HCT116 (cell line): ENCODE measurements around the gene TNFRSF21. TPM values are rescaled to one million over a fixed set of nuclear protein-coding genes. Genes with fewer than 3 reads are reported as not detected.

ENCODE experiments used
- ATAC-seq: fragments of 200-7000 bp; cut with Tn5 transposase; 2 replicates; pipeline ENCODE4 v1.9.1; 2020; ENCODE audit warnings: mild to moderate bottlenecking, moderate library complexity
- BruUV-seq: library from RNA; stranded (reverse); fragments of 400-500 nt; replicated peaks from 2 replicates; lab custom pipeline; 2021; lab: Mats Ljungman, UMichigan
- CTCF ChIA-PET: fragments of 300-600 bp; sonication (Branson Sonifier 250); formaldehyde crosslinking; loops from one replicate; lab custom pipeline; 2021; ENCODE audit warnings: antibody characterized with exemption; lab: Charles Lee
- POLR2A ChIA-PET: fragments of 300-600, 350-600 bp; sonication (Branson Sonifier 250); formaldehyde crosslinking; loops from one replicate; lab custom pipeline; 2021; ENCODE audit warnings: antibody characterized with exemption; lab: Charles Lee
- RAD21 ChIA-PET, 2 experiments: fragments of 300-600 bp; sonication (Branson Sonifier 250); formaldehyde crosslinking; loops; one replicate each; lab custom pipeline; 2023; ENCODE audit warnings: low total read pairs in 2 of 2; ENCODE audit not compliant: uncharacterized antibody in 2 of 2, unreplicated experiment in 2 of 2, low non-redundant PET in 1 of 2; lab: Charles Lee
- DNase-seq: peaks from one replicate; pipeline ENCODE4 v3.0.0-alpha.2; 2010; ENCODE audit warnings: low read depth, low spot score
- H2AFZ ChIP-seq: fragments of 200-600 bp; shearing (Covaris generic), sonication (generic); 2 replicates; pipeline ENCODE4 v1.6.1; 2017; ENCODE audit warnings: low read depth, mixed run types, mixed read lengths, antibody characterized with exemption, low read length; ENCODE audit not compliant: poor library complexity, severe bottlenecking
- H3K27ac ChIP-seq: 2 replicates; pipeline ENCODE4 v1.5.1; 2012; ENCODE audit warnings: low read depth, low read length
- H3K27me3 ChIP-seq: fragments of 200-600 bp; sonication (generic); 2 replicates; pipeline ENCODE4 v1.6.1; 2016; ENCODE audit warnings: mixed run types, low read length, mixed read lengths; ENCODE audit not compliant: insufficient read depth
- H3K36me3 ChIP-seq, 2 experiments: fragments of 200-500 bp in 1 of 2; fragments of 200-600 bp in 1 of 2; sonication (Bioruptor generic) in 1 of 2; sonication (generic) in 1 of 2; 2 replicates each; pipeline versions ENCODE4 v1.5.1 to v1.6.1; 2014 to 2016; ENCODE audit warnings: low read length in 2 of 2, inconsistent platforms in 1 of 2, mixed read lengths in 1 of 2, mixed run types in 1 of 2; ENCODE audit not compliant: insufficient read depth in 2 of 2, control insufficient read depth in 1 of 2
- H3K4me1 ChIP-seq, 2 experiments: fragments of 200-600 bp in 1 of 2; sonication (generic) in 1 of 2; 2 replicates each; pipeline versions ENCODE4 v1.5.1 to v1.6.1; 2012 to 2017; ENCODE audit warnings: low read length in 2 of 2, inconsistent platforms in 1 of 2, mild to moderate bottlenecking in 1 of 2, mixed read lengths in 1 of 2, mixed run types in 1 of 2, moderate library complexity in 1 of 2; ENCODE audit not compliant: insufficient read depth in 2 of 2, control insufficient read depth in 1 of 2
- H3K4me2 ChIP-seq: fragments of 200-600 bp; sonication (generic); 2 replicates; pipeline ENCODE4 v1.6.1; 2017; ENCODE audit warnings: mixed run types, low read length, mixed read lengths
- H3K4me3 ChIP-seq, 2 experiments: fragments of 200-600 bp in 1 of 2; sonication (generic) in 1 of 2; replicated peaks in 1 of 2; 2 replicates each; pipeline ENCODE4 v1.5.1; 2011 to 2016; ENCODE audit warnings: low read length in 2 of 2, control low read depth in 1 of 2, low read depth in 1 of 2, mild to moderate bottlenecking in 1 of 2, mixed read lengths in 1 of 2, mixed run types in 1 of 2
- H3K79me2 ChIP-seq: fragments of 200-600 bp; sonication (generic); 2 replicates; pipeline ENCODE4 v1.6.1; 2017; ENCODE audit warnings: mild to moderate bottlenecking, mixed run types, low read length, moderate library complexity, mixed read lengths; ENCODE audit not compliant: insufficient read depth
- H3K9ac ChIP-seq: fragments of 200-600 bp; sonication (generic); 2 replicates; pipeline ENCODE4 v1.6.1; 2016; ENCODE audit warnings: low read length, mixed read lengths
- H3K9me2 ChIP-seq: fragments of 200-600 bp; sonication (generic), shearing (Covaris generic); 2 replicates; pipeline ENCODE4 v1.6.1; 2017; ENCODE audit warnings: mixed run types, mild to moderate bottlenecking, moderate library complexity; ENCODE audit not compliant: insufficient read depth
- H3K9me3 ChIP-seq, 2 experiments: fragments of 200-500 bp in 1 of 2; fragments of 200-600 bp in 1 of 2; sonication (Bioruptor generic) in 1 of 2; sonication (generic) in 1 of 2; 2 replicates each; pipeline ENCODE4 v1.6.1; 2014 to 2017; ENCODE audit warnings: low read length in 2 of 2, mixed read lengths in 2 of 2, inconsistent platforms in 1 of 2, low read depth in 1 of 2, mild to moderate bottlenecking in 1 of 2, mixed run types in 1 of 2, moderate library complexity in 1 of 2; ENCODE audit not compliant: control insufficient read depth in 1 of 2, insufficient read depth in 1 of 2
- H4K20me1 ChIP-seq: fragments of 200-600 bp; sonication (generic), shearing (Covaris generic); 2 replicates; pipeline ENCODE4 v1.6.1; 2017; ENCODE audit warnings: mixed run types, mild to moderate bottlenecking, moderate library complexity; ENCODE audit not compliant: insufficient read depth
- CEBPB ChIP-seq: IDR thresholded peaks from 2 replicates; pipeline ENCODE4 v1.6.1; 2012; ENCODE audit warnings: low read depth
- EGR1 ChIP-seq: IDR thresholded peaks from 2 replicates; pipeline ENCODE4 v1.6.1; 2012; ENCODE audit warnings: low read depth
- EZH2 ChIP-seq: fragments of 200-600 bp; sonication (generic); IDR thresholded peaks from 2 replicates; pipeline ENCODE4 v1.6.1; 2017; ENCODE audit warnings: antibody characterized with exemption, mixed run types
- FOSL1 ChIP-seq: IDR thresholded peaks from 2 replicates; pipeline ENCODE4 v1.6.1; 2012; ENCODE audit warnings: low read depth
- JUND ChIP-seq: IDR thresholded peaks from 2 replicates; pipeline ENCODE4 v1.6.1; 2012
- RAD21 ChIP-seq: IDR thresholded peaks from 2 replicates; pipeline ENCODE4 v1.6.1; 2012; ENCODE audit warnings: low read depth, mild to moderate bottlenecking
- SIN3A ChIP-seq: IDR thresholded peaks from 2 replicates; pipeline ENCODE4 v1.6.1; 2012; ENCODE audit warnings: low read depth
- SP1 ChIP-seq: IDR thresholded peaks from 2 replicates; pipeline ENCODE4 v1.6.1; 2012; ENCODE audit warnings: low read depth
- SRF ChIP-seq: IDR thresholded peaks from 2 replicates; pipeline ENCODE4 v1.6.1; 2012; ENCODE audit warnings: low read depth
- TCF7L2 ChIP-seq: IDR thresholded peaks from 2 replicates; pipeline ENCODE4 v1.7.0; 2011; ENCODE audit warnings: borderline replicate concordance, inconsistent platforms; ENCODE audit not compliant: insufficient read depth, insufficient read length; ENCODE audit errors: extremely low read depth
- YY1 ChIP-seq: IDR thresholded peaks from 2 replicates; pipeline ENCODE4 v1.6.1; 2011; ENCODE audit warnings: low read length, low read depth, moderate library complexity, mild to moderate bottlenecking; ENCODE audit not compliant: insufficient replicate concordance; ENCODE audit errors: extremely low read depth
- ZFX ChIP-seq: fragments of 450-650 bp; IDR thresholded peaks from 2 replicates; pipeline ENCODE4 v1.6.1; 2017
- ZNF274 ChIP-seq: fragments of 200-500 bp; sonication (Bioruptor generic); IDR thresholded peaks from 2 replicates; pipeline ENCODE4 v1.6.1; 2014; ENCODE audit warnings: mild to moderate bottlenecking, low read depth, low read length, inconsistent platforms
- intact Hi-C: fragments of 100-400 bp; cut with micrococcal nuclease; formaldehyde crosslinking; loops from 2 replicates; pipeline ENCODE4 v1.10.0; 2022
- total RNA-seq: library from RNA; stranded (reverse); gene quantifications from one replicate; pipeline ENCODE4 v1.2.1, GENCODE V29; 2021; ENCODE audit not compliant: unreplicated experiment
- TF ChIP-seq, protein P1 (sequence below): IDR thresholded peaks from 2 replicates; pipeline ENCODE4 v1.6.1; 2011; ENCODE audit warnings: mild to moderate bottlenecking, low read length, moderate library complexity; ENCODE audit not compliant: insufficient replicate concordance; ENCODE audit errors: extremely low read depth
- TF ChIP-seq, protein P2 (sequence below), 3 experiments: fragments of 200-600 bp in 1 of 3; sonication (generic) in 1 of 3; IDR thresholded peaks in 2 of 3; conservative IDR thresholded peaks in 1 of 3; 2 replicates each; pipeline ENCODE4 v1.5.1; 2012 to 2017; ENCODE audit warnings: low read depth in 2 of 3, low read length in 2 of 3, antibody characterized with exemption in 1 of 3, borderline replicate concordance in 1 of 3, control low read depth in 1 of 3, mild to moderate bottlenecking in 1 of 3, mixed read lengths in 1 of 3, mixed run types in 1 of 3, moderate library complexity in 1 of 3; ENCODE audit not compliant: insufficient read depth in 1 of 3

TNFRSF21 gene
- total RNA-seq, 1 experiment from 2014 or later: 48.3 TPM

DNA sequence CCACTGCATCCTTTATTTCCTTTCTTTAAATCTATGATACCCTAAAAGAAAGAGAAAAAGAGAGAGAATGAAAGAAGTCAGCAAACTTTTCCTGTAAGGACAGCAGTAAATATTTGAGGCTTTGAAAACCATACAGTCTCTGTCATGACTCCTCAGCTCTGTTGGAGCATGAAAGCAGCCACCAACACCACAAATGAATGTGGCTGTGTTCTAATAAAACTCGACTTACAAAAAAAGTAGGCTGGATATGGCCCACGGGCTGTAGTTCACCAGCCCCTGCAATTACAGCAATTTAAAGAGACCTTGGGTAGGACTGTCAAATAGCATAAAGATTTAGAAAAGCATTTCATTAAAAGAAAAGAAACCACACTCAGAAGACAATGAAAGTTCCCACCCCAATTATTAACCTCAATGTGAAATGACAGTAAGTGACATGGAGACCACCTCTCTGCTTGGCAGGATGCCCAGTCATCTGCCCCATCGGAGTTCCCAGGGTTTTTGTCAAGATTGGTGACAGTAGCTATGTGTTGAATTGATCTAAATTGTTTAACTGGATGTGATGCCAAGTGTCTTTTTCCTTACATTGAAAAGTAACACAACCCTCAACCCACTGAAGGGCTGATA lies 50.9 kb downstream of the TNFRSF21 start:
- Histone ChIP-seq H2AFZ (no peak overlapping the region), H3K4me1 (no peaks in the 10 kb centered on the region), H3K9me2 (no peaks in the 10 kb centered on the region), H4K20me1 (peaks cover 5% of the 10 kb centered on the region), H3K79me2 (peaks cover 59% of the 10 kb centered on the region), H3K9ac (no peak overlapping the region), H3K27me3 (no peaks in the 10 kb centered on the region), H3K4me3 (no peak overlapping the region), H3K9me3 (no peaks in the 10 kb centered on the region), H3K36me3 (no peaks in the 10 kb centered on the region), H3K4me2 (no peak overlapping the region), H3K27ac (no peak overlapping the region)
- no TSS peak for BruUV-seq
- CTCF ChIA-PET: no interaction called here
- RAD21 ChIA-PET: no interaction called here
- intact Hi-C loops: no loop called here
- no peak for ATAC-seq
- TF ChIP-seq CEBPB: no peak
- no peak for TF ChIP-seq EZH2
- TF ChIP-seq SRF: no peak
- TF ChIP-seq JUND: no peak
- TF ChIP-seq SP1: no peak
- no peak for TF ChIP-seq YY1
- TF ChIP-seq FOSL1: no peak
- TF ChIP-seq EGR1: no peak
- DNase-seq: no peak
- POLR2A ChIA-PET: no interaction called here

DNA sequence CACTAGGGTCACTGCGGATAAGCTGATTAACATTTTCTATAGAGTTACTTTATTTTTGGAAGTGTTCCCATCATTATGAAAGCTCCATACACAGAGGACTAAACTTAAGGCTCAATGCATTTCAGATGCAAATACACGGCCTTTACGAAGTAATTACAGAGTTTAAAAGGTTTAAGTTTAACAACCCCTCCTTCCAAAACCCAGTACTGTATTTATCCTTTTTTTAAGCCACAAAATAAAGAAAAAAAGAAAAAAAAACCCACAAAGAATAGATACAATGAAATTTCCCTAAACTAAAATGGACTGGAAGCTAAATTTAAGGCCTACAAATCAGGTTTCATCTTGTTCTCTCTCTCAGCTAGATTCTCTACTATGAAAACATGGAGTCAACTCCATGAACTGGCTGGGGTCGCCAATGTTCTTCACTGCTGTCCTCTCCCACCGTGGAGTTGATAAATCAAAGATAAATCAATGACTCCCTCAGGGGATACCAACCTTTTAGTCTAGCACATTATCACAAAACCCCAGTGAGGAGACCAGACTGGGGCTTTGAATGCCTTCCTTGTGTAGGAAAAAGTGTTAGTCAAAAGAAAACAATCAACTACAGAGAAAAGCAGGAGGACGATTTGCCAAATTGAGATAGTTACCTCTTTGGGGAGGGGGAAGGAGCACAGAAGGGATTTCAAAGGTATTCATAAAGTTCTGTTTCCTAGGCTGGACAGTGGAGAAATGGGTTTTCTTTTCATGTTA lies 52.5 kb downstream of the TNFRSF21 start:
- DNase-seq (no peak), ATAC-seq (no peak)
- Histone ChIP-seq H3K4me2 (no peak overlapping the region), H3K4me3 (no peak overlapping the region), H3K9me2 (no peaks in the 10 kb centered on the region), H3K4me1 (no peaks in the 10 kb centered on the region), H3K27me3 (no peaks in the 10 kb centered on the region), H4K20me1 (peaks cover 5% of the 10 kb centered on the region), H3K36me3 (peaks cover 0 to 11% of the 10 kb centered on the region in 2 experiments; a peak in 1 of 4 replicates), H3K79me2 (peaks cover 49% of the 10 kb centered on the region; the same call in 1 of the 2 replicates), H3K9ac (no peak overlapping the region), H3K27ac (no peak overlapping the region), H2AFZ (no peak overlapping the region), H3K9me3 (no peaks in the 10 kb centered on the region)
- ChIA-PET POLR2A (no interaction called here), RAD21 (no interaction called here), CTCF (no interaction called here)
- TF ChIP-seq ZFX (no peak), EGR1 (no peak), YY1 (no peak), TCF7L2 (no peak), ZNF274 (no peak), CEBPB (no peak), RAD21 (no peak), SIN3A (no peak), SP1 (no peak), JUND (no peak), EZH2 (no peak)
- TF ChIP-seq, protein P1, sequence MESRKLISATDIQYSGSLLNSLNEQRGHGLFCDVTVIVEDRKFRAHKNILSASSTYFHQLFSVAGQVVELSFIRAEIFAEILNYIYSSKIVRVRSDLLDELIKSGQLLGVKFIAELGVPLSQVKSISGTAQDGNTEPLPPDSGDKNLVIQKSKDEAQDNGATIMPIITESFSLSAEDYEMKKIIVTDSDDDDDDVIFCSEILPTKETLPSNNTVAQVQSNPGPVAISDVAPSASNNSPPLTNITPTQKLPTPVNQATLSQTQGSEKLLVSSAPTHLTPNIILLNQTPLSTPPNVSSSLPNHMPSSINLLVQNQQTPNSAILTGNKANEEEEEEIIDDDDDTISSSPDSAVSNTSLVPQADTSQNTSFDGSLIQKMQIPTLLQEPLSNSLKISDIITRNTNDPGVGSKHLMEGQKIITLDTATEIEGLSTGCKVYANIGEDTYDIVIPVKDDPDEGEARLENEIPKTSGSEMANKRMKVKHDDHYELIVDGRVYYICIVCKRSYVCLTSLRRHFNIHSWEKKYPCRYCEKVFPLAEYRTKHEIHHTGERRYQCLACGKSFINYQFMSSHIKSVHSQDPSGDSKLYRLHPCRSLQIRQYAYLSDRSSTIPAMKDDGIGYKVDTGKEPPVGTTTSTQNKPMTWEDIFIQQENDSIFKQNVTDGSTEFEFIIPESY: no peak
- TF ChIP-seq, protein P2, sequence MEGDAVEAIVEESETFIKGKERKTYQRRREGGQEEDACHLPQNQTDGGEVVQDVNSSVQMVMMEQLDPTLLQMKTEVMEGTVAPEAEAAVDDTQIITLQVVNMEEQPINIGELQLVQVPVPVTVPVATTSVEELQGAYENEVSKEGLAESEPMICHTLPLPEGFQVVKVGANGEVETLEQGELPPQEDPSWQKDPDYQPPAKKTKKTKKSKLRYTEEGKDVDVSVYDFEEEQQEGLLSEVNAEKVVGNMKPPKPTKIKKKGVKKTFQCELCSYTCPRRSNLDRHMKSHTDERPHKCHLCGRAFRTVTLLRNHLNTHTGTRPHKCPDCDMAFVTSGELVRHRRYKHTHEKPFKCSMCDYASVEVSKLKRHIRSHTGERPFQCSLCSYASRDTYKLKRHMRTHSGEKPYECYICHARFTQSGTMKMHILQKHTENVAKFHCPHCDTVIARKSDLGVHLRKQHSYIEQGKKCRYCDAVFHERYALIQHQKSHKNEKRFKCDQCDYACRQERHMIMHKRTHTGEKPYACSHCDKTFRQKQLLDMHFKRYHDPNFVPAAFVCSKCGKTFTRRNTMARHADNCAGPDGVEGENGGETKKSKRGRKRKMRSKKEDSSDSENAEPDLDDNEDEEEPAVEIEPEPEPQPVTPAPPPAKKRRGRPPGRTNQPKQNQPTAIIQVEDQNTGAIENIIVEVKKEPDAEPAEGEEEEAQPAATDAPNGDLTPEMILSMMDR (IDR thresholded peaks at IDR 0.05 in 2 of 3, conservative IDR thresholded peaks at IDR 0.05 in 1 of 3; ENCODE audit: borderline replicate concordance in 1 of 3, insufficient read depth in 1 of 3, low read depth in 2 of 3, low read length in 2 of 3): no peak
- intact Hi-C loops: no loop called here
- BruUV-seq: no TSS peak
